ENCODE results near the gene SH3BGRL2.

Gene SH3BGRL2

DNA sequence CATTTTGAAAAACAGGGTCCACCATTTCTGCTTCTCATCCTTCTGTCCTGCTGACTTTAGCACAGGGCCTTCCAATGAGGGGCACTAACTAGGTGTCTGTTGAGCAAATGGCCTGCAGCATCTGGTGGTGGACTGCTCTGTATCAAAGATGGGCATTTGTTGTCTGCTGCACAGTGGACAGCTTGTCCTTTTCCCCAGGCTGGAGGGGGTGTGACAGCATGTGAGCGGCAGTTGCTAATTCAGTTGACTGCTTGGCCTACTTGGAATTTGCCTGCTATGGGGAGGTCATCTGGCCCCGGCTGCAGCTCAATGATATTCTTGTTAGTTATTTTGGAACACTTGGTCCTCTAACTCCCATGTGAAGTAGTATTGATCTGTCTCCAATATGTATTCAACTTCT, 93.7 kb downstream of the SH3BGRL2 start:
- Histone ChIP-seq H3K9me3 (ENCODE audit: insufficient read depth, low read length, severe bottlenecking) (no peaks in the 10 kb centered on the region), H4K20me1 (ENCODE audit: insufficient read depth, low read length) (no peaks in the 10 kb centered on the region), H3K4me1 (ENCODE audit: insufficient read depth, low read length) (no peaks in the 10 kb centered on the region), H3K79me2 (ENCODE audit: insufficient read depth, low read length) (no peaks in the 10 kb centered on the region), H3K4me2 (ENCODE audit: insufficient read depth, low read length) (no peak overlapping the region), H3K4me3 (ENCODE audit: low read depth in 1 of 2, low read length in 2 of 2) (no peak overlapping the region), H3K27ac (ENCODE audit: low read length) (no peak overlapping the region), H2AFZ (ENCODE audit: low read depth, low read length) (no peak overlapping the region), H3K36me3 (ENCODE audit: insufficient read depth, low read length) (no peaks in the 10 kb centered on the region), H3K9ac (ENCODE audit: low read depth, low read length) (no peak overlapping the region), H3K27me3 (ENCODE audit: insufficient read depth, low read length, poor library complexity) (no peaks in the 10 kb centered on the region)
- ATAC-seq (ENCODE audit: insufficient read depth, low read depth) (no peak), DNase-seq (no peak)
- TF ChIP-seq CTCF (IDR thresholded peaks at IDR 0.05; ENCODE audit: borderline replicate concordance, extremely low read depth, low read length, poor library complexity, severe bottlenecking): no peak

DNA sequence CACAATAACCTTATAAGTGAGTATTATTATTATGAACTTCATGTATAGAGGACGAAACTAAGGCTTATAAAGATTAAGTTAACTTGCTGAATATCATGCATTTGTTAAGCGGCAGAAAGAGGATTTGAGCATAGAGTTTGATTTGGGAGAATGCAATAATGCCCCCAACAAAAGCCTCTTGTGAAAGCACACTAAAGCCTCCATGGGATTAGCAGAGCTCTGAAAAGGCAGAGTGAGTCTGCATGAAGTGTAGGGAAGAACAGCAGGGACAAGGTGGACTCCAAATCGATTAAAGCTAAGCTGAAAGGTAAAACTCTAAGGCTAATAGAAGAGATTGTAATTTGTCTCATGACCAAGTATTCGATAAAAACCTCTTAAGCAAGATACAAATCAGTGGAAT, 100.3 kb downstream of the SH3BGRL2 start:
- Histone ChIP-seq H3K27ac (ENCODE audit: low read length) (no peak overlapping the region), H3K79me2 (ENCODE audit: insufficient read depth, low read length) (no peaks in the 10 kb centered on the region), H3K9ac (ENCODE audit: low read depth, low read length) (no peak overlapping the region), H3K36me3 (ENCODE audit: insufficient read depth, low read length) (no peaks in the 10 kb centered on the region), H2AFZ (ENCODE audit: low read depth, low read length) (no peak overlapping the region), H3K9me3 (ENCODE audit: insufficient read depth, low read length, severe bottlenecking) (no peaks in the 10 kb centered on the region), H3K27me3 (ENCODE audit: insufficient read depth, low read length, poor library complexity) (no peaks in the 10 kb centered on the region), H4K20me1 (ENCODE audit: insufficient read depth, low read length) (no peaks in the 10 kb centered on the region), H3K4me3 (ENCODE audit: low read depth in 1 of 2, low read length in 2 of 2) (no peak overlapping the region), H3K4me2 (ENCODE audit: insufficient read depth, low read length) (no peak overlapping the region), H3K4me1 (ENCODE audit: insufficient read depth, low read length) (no peaks in the 10 kb centered on the region)
- no peak for DNase-seq
- ATAC-seq (ENCODE audit: insufficient read depth, low read depth): no peak
- TF ChIP-seq EZH2 (IDR thresholded peaks at IDR 0.05; ENCODE audit: borderline replicate concordance, low read depth, low read length, severe bottlenecking) (no peak), CTCF (IDR thresholded peaks at IDR 0.05; ENCODE audit: borderline replicate concordance, extremely low read depth, low read length, poor library complexity, severe bottlenecking) (no peak)

GRCh38 chr6:79733388-79733787, 102.3 kb downstream of the SH3BGRL2 start:
- no peaks in the 10 kb centered on the region for H4K20me1 ChIP-seq (ENCODE audit: insufficient read depth, low read length)
- H3K9me3 ChIP-seq (ENCODE audit: insufficient read depth, low read length, severe bottlenecking): no peaks in the 10 kb centered on the region
- no peak overlapping the region for H3K9ac ChIP-seq (ENCODE audit: low read depth, low read length)
- DNase-seq (no peak), ATAC-seq (ENCODE audit: insufficient read depth, low read depth) (no peak)
- H3K36me3 ChIP-seq (ENCODE audit: insufficient read depth, low read length): no peaks in the 10 kb centered on the region
- no peaks in the 10 kb centered on the region for H3K27me3 ChIP-seq (ENCODE audit: insufficient read depth, low read length, poor library complexity)
- TF ChIP-seq EZH2 (IDR thresholded peaks at IDR 0.05; ENCODE audit: borderline replicate concordance, low read depth, low read length, severe bottlenecking) (no peak), CTCF (IDR thresholded peaks at IDR 0.05; ENCODE audit: borderline replicate concordance, extremely low read depth, low read length, poor library complexity, severe bottlenecking) (no peak)
- H3K79me2 ChIP-seq (ENCODE audit: insufficient read depth, low read length): no peaks in the 10 kb centered on the region
- H3K4me1 ChIP-seq (ENCODE audit: insufficient read depth, low read length): no peaks in the 10 kb centered on the region
- H2AFZ ChIP-seq (ENCODE audit: low read depth, low read length): no peak overlapping the region
- H3K4me2 ChIP-seq (ENCODE audit: insufficient read depth, low read length): no peak overlapping the region
- H3K27ac ChIP-seq (ENCODE audit: low read length): no peak overlapping the region
- no peak overlapping the region for H3K4me3 ChIP-seq (ENCODE audit: low read depth in 1 of 2, low read length in 2 of 2)

DNA sequence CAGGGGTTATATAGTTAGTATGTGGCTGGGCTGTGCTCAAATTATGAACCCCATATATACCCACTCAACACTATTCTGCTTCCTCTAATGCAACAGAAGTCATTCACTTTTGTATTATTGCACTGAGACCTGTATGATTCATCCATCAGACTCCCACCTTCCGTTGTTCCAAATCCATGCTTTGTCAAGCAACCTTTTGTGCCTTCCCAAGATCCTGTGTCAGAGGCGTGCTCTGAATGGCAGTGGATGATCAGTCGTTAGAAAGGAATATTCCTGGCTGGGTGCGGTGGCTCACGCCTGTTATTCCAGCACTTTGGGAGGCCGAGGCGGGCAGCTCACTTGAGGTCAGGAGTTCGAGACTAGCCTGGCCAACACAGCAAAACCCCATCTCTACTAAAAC, 103.2 kb downstream of the SH3BGRL2 start:
- no peak for TF ChIP-seq CTCF (IDR thresholded peaks at IDR 0.05; ENCODE audit: borderline replicate concordance, extremely low read depth, low read length, poor library complexity, severe bottlenecking)
- no peak for TF ChIP-seq EZH2 (IDR thresholded peaks at IDR 0.05; ENCODE audit: borderline replicate concordance, low read depth, low read length, severe bottlenecking)
- H3K79me2 ChIP-seq (ENCODE audit: insufficient read depth, low read length): no peaks in the 10 kb centered on the region

More for the DNA sequence above, 103.2 kb downstream of the SH3BGRL2 start:
- no peak overlapping the region for H2AFZ ChIP-seq (ENCODE audit: low read depth, low read length)
- no peak overlapping the region for H3K4me3 ChIP-seq (ENCODE audit: low read depth in 1 of 2, low read length in 2 of 2)
- no peaks in the 10 kb centered on the region for H3K36me3 ChIP-seq (ENCODE audit: insufficient read depth, low read length)
- H3K27me3 ChIP-seq (ENCODE audit: insufficient read depth, low read length, poor library complexity): no peaks in the 10 kb centered on the region
- H3K4me2 ChIP-seq (ENCODE audit: insufficient read depth, low read length): no peak overlapping the region
- H3K9me3 ChIP-seq (ENCODE audit: insufficient read depth, low read length, severe bottlenecking): no peaks in the 10 kb centered on the region
- no peak overlapping the region for H3K27ac ChIP-seq (ENCODE audit: low read length)
- H3K4me1 ChIP-seq (ENCODE audit: insufficient read depth, low read length): no peaks in the 10 kb centered on the region
- H3K9ac ChIP-seq (ENCODE audit: low read depth, low read length): no peak overlapping the region
- no peak for ATAC-seq (ENCODE audit: insufficient read depth, low read depth)
- H4K20me1 ChIP-seq (ENCODE audit: insufficient read depth, low read length): no peaks in the 10 kb centered on the region
- no peak for DNase-seq

Data from DND-41 (cell line).